Measurements from ENCODE around the gene DCHS1. TPM values are rescaled to one million over a fixed set of nuclear protein-coding genes. Genes with fewer than 3 reads are reported as not detected.
A peak's percentile ranks its signal among the peaks of the same experiment; 100 is the strongest.

Gene DCHS1
- total and polyA plus RNA-seq, 9 of the 15 experiments (the other 6 are each of a cell fraction or from before 2014, with no cell fraction given): 0.04 to 0.49 (median 0.14) TPM; not detected in 2

GRCh38 chr11:6667733-6668374 is 12.2 kb upstream of the DCHS1 start (continued):
- TF ChIP-seq CTCFL (IDR thresholded peaks at IDR 0.05; ENCODE audit: borderline replicate concordance, insufficient read depth, low read depth, low read length, poor library complexity, severe bottlenecking): peak; percentile 44
- peak; percentile 43; the same call in 1 of the 2 replicates for TF ChIP-seq ZNF175 (CRISPR knock-in tag; IDR thresholded peaks at IDR 0.05; ENCODE audit: low read depth)
- TF ChIP-seq ZFX (CRISPR knock-in tag; IDR thresholded peaks at IDR 0.05): no peak
- TF ChIP-seq PRPF4 (IDR thresholded peaks at IDR 0.05; ENCODE audit: insufficient read depth, low read depth, low read length, poor library complexity, severe bottlenecking): no peak
- TF ChIP-seq STAT6 (CRISPR knock-in tag; IDR thresholded peaks at IDR 0.05): no peak
- TF ChIP-seq HMBOX1 (IDR thresholded peaks at IDR 0.05): peak; percentile 73

All from K562 (cell line).